GM19452 (cell line): ENCODE measurements around the gene STAC3.
"Not testable (repeated sequence)": the region's sequence is repeated elsewhere in the genome, so short reads cannot be mapped to it uniquely, and the experiment has no call there.

ENCODE experiments used
- ATAC-seq: cut with Tn5 transposase; IDR thresholded peaks from one replicate; pipeline ENCODE4 v1.9.1; 2021; ENCODE audit not compliant: unreplicated experiment

The STAC3 gene

DNA sequence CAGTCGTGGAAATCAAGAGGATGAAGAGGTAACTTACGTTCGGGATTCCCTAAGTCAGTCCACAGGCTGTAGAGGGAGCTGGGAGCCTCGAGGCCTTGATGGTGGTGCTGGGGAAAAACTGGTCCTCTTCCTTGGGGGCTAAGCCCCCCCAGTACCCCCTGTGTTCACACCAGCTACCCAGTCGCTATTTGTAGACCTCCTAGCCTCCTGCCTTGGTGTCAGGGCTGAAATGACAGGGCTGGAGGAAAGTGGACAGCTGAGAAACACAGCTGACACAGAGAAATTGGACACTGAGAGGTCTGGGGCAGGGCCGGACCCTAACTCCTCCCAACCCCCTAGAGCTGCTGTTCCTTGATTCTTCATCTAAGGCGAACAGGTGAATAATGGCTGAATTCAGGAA is at the start of gene STAC3:
Gene STAC3, minus strand, starts transcription at position 232 of the 400 bp plus-strand sequence. CDS start 1,551 bp downstream, outside the sequence.
- ATAC-seq = no peak

DNA sequence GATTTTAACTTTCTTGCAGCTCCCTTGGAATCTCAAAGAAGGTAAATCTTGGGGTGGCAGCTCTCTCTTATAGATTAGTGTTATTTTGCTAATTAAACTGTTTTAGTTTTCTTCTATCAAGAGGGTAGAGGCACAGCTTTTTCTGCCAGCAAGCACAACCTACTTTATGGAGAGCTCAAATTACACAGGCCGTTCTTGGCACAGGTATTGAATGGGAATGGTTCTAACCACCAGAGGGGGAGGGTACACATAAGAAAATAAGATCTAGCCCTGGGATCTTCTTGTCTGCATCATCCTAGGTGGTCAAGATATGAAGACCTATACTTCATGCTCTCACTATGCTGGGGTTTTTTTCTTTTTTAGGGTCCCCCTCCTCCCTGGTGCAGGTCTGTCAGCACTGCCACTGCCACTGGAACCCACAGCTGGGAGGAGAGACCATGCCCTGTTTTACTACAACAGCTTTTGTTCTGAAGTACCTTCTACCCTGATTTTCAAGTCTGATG is 48.6 kb upstream of the STAC3 start:
- no peak for ATAC-seq

DNA sequence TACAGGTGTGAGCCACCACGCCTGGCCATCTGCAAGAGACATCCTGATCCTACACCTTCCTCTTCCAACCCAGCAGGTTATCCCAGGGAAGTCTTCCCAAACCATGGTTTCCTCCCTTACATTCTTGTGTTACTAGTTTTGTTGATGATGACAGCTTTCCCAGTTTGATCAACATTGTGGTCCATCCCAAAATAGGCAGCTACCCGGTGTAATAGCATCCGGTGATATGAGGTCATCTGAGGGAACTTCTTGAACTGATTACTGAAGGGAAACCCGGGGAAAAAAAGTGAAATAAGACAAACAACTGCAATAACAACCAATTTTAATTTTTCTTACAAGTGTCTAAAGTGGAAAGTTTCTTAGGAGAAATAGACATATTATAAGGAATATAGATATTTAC is 45.3 kb upstream of the STAC3 start:
- ATAC-seq = no peak

DNA sequence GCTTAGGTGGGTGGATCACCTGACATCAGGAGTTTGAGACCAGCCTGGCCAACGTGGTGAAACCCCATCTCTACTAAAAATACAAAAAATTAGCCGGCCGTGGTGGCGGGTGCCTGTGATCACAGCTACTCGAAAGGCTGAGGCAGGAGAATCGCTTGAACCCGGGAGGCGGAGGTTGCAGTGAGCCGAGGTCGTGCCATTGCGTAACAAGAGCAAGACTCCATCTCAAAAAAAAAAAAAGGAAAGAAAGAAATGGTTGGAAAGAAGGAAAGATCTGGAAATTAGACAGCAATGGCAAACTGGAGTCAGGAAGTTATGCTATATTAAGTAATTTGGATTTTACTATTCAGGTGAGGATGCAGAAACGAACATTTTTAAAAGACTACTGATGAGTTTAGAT is 31.1 kb upstream of the STAC3 start:
- not testable (repeated sequence) for ATAC-seq

DNA sequence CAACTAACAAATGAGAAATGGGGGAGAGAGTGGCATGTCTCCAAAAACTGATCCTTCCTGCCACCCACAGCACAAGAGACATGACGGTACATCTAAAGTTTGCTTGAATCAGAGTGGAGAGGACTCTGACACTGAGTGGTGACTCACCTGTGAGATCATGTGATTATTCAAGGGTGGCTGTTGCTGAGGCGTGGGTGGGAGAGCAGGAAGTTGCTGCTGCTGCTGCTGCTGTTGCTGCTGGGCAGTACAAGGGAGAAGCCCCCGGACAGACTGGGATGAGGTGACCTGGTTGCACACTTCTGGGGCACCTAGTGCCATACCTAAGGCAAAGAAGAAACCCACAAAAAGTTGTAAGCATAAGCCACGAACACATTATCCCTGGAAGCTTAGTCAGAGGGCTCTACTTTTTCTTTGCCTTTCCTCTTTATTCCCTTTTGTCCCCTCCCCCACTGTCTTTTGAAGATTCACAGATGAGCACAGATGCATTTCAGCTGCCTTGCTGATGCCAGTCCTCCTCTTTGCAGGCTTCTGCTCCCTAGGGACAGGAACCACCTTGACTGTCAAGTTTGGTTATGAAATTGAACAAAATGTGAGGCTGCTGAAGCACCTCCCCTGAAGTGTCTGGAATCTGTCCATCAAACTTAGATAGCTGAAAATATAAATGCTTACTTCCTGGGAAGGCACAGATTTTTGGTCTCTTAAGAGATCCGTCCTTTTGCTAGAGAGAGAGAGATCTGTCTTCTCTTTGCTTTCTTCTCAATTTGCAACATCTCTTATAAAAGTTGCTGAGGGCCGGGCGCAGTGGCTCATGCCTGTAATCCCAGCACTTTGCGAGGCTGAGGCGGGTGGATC is 29.4 kb upstream of the STAC3 start:
- peak; percentile 89 for ATAC-seq

DNA sequence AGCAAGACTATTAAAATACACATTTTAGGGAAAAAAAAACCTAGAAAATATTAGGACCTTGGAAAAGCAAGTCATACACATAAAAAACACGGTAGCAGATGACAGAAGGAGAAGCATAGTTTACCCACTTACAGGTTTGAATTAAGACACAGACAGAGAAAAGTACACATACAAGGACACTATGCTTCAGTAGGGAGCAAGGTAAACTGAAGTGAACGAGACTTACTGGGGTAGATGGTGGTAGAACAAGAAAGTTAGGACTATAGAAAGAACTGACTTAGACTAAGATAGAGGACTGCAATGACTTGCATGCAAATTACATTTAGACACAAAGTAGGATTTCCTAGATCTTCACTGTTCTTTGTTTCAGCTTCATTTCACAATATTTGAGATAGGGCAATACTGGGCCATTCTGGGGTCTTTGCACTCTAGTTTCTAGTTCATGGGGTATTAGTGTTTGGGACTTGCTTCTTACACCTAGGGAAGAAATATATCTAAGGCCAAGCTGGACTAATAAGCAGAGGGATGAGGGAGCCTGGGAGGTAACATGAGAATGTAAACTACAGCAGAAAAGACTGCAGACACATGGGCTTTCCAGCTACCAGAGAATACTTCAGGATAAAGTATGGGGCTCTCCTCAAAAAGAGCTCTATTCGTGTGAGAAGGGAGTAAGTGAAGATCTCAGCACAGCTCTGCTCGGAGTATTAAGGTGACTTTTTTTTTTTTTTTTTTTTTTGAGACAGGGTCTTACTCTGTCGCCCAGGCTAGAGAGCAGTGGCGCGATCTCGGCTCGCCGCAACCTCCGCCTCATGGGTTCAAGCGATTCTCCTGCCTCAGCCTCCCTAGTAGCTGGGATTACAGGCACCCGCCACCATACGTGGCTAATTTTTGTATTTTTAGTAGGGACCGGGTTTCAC is 27.7 kb upstream of the STAC3 start:
- ATAC-seq = no peak

DNA sequence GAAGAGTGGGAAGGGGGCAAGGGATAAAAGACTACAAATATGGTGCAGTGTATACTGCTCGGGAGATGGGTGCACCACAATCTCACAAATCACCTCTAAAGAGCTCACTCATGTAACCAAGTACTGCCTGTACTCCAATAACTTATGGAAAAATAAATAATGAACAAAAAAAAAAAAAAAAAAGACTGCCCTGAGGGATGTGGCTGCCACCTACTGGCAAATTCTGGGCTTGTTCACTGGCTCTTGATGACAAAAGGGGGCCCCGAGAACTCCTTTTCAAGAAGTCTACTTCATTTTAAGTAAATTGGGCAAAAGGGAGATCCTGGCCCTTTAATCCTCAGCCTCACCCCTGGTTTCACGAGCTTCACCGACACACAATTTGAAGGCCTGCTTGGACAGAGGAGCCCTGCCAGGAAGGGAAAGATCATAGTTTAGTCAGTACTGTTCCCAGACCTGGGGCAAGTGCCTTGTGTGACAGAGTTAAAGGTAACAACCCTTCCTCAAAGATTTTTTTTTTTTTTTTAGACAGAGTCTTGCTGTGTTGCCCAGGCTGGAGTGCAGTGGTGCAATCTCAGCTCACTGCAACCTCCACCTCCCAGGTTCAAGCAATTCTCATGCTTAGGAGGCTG is 26.1 kb upstream of the STAC3 start:
- no peak for ATAC-seq

DNA sequence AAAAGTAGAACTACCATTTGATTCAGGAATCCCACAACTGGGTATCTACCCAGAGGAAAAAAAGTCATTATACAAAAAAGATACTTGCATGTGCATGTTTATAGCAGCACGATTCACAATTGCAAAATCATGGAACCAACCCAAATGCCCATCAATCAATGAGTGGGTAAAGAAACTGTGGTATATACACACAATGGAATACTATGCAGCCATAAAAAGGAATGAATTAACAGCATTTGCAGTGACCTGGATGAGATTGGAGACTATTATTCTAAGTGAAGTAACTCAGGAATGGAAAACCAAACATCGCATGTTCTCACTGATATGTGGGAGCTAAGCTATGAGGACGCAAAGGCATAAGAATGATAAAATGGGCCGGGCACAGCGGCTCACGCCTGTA is 25.2 kb upstream of the STAC3 start:
- ATAC-seq = not testable (repeated sequence)

DNA sequence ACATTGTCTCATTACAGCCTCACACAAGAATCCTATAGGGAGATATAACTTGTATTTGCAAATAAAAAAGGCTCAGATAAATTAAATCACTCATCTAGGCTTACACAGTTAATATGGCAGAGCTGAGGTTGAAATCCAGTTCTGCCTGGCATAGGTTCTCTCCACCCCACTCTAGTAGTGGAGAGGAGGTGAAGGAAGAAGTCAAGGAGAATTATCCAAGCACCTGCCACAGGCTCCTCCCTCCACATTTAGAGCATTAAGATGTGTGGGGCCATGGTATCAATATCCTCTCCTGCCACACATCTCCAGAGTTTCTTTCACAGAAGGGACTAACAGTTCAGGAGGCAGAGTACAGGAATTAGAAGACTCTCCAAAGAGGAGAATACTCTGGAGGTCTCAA is 22.5 kb upstream of the STAC3 start:
- ATAC-seq = no peak

DNA sequence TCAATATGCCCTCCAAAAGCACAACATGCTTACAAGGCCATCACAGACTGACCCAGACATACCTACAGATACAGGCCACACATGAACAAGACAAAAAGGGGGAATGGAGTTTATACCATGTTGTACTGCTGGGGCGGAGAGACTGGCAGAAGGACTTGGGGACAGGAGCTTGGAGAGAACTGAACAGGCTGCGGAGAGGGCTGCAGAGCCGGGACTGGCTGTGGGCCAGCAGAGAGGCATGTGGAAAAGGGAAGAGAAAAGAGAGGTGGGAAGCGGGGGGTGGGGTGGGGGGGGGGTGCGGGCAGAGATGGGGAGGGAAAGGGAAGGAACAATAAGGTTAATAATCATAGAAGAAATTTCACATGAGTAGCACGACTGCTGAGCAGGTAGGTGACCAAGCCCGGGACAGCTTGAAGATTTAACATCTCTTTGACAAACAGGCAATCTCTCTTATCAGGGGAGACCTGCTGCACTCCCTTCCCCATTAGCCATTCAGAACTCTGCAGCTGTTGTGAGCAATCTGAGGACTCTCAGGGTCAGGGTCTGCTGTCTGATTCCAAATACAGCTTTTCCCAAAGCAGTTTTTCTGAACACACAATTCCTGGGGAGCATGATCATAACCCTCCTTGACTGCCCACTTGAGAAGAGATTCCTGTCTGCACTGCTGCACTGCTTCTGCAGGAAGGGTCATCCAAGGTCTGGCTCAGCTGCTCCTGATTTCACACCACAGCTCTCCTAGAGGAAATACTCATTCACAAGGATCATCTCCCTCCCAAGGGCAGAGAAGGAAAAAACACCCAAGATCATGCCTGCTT is 21.6 kb upstream of the STAC3 start:
- no peak for ATAC-seq

DNA sequence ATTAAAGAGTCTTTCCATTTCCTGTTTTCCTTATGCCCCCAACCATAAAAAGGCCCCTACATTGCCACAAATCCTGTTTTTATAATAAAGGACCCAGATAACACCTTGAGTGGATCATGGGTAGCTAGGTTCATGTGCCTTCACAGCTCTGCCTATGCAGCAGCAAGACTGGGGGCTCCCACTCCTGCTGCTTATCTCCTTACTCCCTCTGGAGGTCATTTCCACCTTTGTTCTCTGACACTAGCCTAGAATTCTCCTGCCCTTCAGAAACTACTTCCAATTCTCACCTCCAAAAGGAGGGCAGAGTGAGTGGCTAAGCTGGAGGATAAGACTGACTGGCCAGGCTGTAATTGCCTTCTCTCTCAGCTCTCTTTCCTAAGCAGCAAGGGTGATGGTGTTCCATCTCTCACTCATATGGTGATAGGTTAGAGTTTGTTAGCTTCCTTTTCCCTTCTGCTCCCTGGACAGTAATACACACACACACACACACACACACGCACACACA is 20.0 kb upstream of the STAC3 start:
- ATAC-seq = no peak

DNA sequence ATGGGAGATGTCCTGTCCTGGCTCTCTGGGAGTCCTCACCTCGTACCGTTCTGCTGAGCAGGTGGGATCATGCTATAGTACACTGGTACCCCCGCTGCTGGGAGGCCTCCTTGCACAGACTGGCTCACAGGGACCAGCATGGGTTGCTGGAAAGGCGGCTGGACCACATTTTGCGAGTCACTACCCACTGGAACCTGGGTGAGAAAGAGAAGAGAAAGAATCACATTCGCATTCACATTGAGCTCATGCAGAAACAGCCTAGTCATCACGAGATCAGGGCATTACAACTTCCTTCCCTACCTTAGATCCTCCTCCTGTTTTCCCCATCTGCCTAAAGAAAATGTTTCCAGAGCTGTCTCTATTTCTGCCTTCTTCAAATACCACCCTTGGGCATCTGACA is 17.3 kb upstream of the STAC3 start:
- ATAC-seq = no peak

DNA sequence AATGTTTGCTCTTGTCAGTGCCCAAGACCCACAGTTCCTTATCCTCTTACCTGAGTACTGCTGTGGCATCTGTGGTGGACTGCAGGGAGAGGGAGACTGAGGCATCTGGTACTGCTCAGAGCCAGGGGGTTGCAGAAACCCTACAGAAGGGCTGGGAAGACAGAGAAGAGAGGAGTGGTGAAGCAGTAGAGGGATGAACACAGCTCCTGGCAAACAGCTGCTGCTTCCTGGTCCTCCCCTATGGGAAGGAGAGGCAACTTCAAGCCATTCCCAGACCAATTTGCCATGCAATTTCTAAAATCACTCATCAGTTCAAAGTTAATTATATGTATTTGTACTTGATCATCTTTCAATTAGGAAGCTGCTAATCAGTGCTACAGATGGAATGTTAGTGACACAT is 15.7 kb upstream of the STAC3 start:
- no peak for ATAC-seq

DNA sequence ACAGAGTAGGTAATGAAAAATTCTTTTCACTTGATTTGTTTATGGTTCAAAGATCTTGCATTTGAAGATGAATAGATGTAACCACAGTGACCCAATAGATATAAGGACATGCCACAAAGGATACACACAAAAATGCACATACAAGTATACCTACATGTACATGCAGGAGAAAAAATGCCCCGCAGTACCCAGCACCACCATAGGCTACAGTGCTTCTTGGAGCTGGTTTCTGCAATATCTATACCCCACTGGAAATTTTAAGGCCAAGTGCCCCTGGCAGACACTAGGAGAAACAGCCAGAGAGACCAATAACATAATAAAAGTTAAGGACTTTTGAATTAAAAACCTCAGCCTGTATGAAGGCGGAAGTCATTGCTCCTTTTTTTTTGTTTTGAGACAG is 12.1 kb upstream of the STAC3 start:
- no peak for ATAC-seq

DNA sequence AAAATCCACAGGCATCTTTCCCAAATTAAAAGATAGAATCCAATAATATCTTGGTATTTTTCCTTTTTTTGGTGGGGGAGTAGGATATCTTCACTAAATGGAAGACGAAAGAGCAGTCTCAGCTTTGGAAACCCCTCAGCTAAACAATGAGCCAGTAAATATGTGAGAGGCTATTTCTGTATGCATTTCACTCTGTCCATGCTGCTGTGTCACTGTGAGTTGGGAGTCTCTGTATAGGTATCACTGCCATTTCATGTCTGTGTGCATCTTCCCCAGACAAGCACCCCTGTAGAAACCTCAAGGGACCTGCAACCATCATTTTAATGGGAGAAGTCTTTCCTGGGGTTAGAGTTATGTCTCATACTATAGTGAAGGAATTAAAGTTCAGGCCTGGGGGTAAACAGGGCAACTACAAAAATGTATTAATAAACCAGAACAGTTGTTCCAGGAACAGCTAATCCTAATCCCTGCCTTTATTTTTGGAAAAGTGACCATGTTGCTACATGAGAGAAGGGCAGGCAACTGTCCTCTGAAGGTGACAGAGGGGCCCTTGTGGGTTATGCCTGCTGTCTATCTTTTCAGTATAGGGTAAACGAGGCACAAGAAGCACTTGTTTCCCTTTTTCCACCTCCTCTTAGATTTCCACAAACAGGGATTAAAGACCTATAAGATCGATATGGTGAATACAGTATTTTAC is 11.3 kb upstream of the STAC3 start:
- ATAC-seq = no peak

DNA sequence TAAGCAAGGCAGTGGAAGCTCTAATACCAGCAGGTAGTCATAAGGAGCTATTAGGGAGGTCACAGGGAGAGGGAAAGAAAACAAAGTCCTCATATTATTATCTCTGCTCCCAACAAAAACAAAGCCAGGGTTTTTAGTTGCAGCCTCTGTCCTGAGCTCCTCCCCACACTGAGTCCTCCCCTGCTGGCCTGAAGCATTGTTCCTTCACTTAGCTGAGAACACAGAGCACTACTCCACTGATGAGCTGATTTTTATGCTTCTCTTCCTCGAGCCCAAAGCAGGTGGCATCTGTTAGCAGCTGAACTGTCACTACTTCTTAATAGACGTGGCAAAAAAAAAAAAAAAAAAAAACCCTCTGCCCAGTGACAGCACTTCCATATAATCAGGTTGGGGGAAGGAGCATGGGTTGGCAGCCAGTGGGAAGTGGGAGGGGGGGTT is 10.5 kb upstream of the STAC3 start:
- ATAC-seq = no peak

DNA sequence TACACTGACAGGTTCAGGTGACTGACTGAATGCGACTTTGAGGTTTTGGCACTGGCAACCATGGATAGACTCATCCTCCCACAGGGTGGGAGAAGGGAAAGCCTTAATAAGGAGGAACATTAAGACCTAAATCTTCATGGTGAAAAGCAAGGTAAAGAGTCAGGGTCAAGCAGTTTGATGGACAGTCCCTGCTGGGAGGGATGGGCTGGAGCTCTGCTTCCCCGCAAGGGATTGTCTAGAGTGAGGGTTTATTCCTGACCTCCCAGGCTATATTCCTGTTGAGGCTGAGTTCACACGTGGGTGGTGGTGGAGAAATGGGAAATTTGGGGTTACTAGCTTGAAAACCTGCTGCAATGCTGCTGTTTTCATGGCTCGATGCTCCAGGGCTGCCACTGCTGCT is 9.4 kb upstream of the STAC3 start:
- ATAC-seq = no peak

DNA sequence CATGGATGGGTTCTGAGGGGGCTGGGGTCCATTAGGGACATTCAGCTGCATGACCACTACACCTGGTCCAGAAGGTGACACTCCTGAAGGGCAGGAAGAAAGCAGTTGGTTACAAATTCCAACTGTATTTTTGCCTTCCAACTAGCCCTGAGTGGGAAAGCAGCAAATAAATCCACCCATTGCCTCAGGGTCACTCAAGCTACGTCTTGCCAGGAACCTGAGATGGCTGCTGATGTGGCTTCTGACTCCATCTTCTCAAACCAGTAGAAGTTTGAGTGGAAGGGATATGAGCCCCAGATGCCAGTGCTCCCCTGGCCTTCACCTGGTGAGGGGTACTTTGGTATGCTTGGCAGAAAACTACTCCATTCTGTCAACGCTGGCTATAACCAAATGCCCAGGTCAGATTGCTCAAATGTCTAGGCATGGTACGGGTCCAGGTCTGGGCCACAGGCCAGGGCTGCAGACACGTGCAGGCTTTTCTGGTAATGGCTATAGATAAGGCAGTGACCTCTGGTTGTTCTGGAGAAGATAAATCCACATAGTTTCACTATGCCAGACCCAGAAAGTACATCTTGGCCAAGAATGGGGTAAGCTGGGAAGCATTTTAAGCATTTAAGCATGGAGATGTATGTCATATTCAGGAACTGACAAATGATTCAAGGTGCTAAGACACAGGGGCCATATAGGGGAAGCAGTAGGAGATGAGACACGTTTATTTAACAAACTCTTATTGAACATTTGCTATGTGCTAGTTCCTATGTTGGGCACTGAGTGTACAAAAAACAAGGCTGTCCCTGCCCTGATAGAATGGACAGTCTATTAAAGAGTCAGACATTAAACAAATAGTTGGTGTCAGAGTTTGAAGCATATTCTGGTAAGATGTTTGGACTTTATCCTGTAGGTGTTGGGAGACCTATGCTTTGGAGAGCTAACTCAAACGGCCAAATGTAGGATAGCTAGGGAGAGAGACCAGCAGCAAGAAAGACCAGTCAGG is 8.3 kb upstream of the STAC3 start:
- ATAC-seq = no peak
